Non-pigmented ciliary epithelial cell (primary cell): ENCODE measurements around the gene PRDM8.
"Not testable (repeated sequence)": the region's sequence is repeated elsewhere in the genome, so short reads cannot be mapped to it uniquely, and the experiment has no call there.

Experiments
- DNase-seq: peaks from one replicate; pipeline ENCODE4 v3.0.0-alpha.2; 2010; ENCODE audit warnings: low read depth

The PRDM8 gene

GRCh38 chr4:80228460-80228859 is 31.2 kb downstream of the PRDM8 start:
- DNase-seq = no peak

DNA sequence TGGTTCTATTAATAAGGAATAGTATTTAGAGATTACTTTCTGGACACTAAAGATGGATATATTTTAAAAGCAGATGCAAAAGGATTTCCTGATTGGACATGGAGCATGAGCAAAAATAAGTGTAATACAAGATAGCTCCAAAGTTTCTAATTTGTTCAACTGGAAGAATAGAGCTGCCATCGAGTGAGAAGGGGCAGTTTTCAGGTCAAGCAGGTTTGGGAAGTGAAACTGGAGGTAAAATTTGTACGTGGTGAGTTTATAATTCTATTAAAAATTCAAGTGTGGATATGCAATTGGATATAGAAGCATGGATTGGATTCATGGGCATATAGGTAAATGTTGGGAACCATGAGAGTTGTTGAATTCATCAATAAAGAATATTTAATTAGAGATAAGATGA is 31.8 kb downstream of the PRDM8 start:
- no peak for DNase-seq

DNA sequence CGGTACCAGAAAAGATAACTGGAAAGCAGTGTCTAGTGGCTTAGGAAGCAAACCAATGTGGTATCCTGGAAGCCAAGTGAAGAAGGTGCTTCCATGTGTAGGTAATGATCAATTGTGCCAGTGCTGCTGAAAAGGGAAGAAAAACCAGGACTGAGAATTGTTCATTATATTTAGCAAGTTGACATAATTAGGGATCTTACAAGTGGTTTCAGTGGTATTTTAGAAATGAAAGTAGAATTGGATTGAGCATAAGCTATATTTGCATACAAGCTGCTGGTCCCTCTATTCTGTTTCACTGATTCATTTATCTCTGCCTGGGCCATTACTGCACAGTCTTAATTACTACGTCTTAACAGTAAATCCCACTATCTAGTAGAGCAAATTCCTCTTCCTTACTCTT is 32.3 kb downstream of the PRDM8 start:
- no peak for DNase-seq

GRCh38 chr4:80231180-80231579 is 33.9 kb downstream of the PRDM8 start:
- DNase-seq = no peak

DNA sequence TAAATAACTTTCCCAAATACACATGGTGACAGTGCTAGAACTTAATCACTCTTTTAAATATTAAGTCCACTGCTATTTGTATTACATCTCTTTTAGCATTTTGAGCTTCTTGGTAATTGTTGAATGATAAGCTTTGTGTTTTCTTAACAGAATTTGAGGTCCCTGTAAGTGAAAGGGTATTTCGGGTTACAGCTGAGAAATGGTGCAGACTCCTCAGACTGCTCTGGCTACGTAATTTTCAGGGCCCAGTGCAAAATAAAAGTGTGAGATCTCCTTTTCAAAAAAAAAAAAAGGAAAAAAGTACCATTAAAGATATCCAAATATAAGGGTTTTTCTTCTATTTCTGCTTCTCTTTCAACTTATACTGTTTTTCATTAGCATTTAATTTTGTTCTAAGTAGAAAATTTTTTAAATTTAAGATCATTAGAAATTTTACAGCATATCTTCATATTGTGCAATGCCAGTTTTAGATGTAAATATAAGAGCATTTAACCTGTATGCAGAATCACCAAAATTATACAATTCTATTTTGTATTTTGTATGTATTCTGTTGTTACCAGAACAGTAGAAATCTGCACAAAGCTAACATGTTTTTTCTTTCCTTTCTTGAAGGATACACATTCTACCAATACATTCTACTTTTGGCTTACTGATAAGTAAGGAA is 35.5 kb downstream of the PRDM8 start:
- no peak for DNase-seq

- no peak for DNase-seq
Observed at GRCh38 chr4:80233390-80233789, 36.1 kb downstream of the PRDM8 start.

GRCh38 chr4:80235451-80235850 is 38.1 kb downstream of the PRDM8 start:
- DNase-seq = peak; percentile 42

- DNase-seq = peak; percentile 92
Observed at GRCh38 chr4:80237992-80238391, 40.7 kb downstream of the PRDM8 start.

DNA sequence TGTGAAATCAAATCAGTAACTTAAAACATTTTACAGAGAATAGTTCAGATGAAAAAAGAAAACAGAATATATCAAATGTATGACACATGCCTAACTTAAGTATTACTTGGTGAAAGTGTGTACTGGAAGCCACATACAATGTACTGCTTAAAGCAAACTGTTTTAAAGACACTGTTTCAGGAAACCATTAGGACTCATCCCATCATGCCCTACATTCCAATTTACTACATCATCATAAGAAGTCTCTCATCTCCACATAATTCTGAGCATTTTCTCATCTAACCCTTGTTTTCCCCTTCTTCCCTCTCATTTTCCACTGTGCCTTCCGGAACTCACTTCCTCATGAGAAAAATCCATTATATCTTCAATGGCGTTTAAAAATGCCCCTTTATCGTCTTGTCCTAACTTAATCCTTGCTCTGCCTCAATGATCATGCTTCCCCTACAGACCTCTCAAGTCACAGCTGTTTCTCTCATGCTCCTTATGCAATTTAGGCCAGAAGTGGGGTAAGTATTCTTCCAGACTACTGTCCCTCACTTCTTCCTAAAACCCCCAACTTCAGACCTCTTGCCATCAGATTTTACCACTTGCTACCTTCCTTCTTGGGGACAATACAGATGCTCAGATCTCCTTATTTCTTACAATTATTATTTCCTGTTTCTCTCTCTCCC is 42.3 kb downstream of the PRDM8 start:
- DNase-seq = no peak

DNA sequence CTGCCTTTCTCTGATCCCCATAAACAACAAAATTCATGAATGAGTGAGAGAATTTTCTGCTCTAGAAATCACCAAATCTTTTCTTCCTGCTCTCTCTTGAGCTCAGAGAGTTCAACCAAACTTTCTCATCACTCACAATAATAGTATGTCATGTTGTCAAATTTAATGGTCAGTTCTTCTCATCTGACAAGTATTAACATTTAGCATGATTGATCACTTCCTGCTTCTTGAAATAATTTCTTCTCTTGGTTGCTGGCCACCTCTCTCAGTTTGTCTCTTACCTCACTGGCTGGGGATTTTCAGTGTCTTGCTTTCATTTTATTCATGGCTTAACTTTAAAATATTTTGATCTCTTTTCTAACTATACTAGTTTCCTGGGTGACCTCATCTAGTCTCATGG is 43.7 kb downstream of the PRDM8 start:
- DNase-seq = no peak

- DNase-seq = no peak
Observed at GRCh38 chr4:80243274-80244018, 46.1 kb downstream of the PRDM8 start.

DNA sequence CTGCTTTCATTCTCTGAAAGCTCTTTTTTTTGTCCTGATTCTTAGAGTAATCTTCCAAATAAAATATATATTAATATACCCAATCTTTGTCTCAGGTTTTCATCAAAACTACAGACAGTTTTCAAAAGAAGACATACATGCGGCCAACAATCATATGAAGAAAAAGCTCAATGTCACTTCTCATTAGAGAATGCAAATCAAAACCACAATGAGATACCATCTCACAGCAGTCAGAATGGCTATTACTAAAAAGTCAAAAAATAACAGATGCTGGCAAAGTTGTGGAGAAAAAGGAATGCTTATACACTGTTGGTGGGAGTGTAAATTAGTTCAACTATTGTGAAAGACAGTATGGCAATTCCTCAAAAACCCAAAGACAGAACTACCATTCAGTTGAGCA is 50.2 kb downstream of the PRDM8 start:
- DNase-seq = not testable (repeated sequence)

DNA sequence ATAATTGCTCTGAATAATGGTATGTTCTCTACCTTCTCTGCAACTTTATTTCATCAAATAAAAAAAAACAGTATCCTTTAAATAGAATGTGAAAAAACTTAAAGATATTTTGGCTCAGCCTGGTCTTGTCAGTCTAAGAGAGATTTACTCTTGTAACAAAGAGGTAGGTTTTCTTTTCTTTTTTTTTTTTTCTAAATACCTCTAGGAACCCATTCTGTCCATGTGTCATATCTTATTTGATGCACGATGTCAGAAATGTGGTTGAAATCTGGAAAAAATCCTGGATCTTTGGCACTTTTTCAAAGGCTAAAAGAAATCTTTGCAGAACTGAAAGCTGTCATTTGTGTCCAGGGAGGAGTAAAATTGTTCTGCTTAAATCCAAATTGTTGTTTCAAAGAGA is 51.8 kb downstream of the PRDM8 start:
- DNase-seq = no peak

GRCh38 chr4:80252427-80252826 is 55.1 kb downstream of the PRDM8 start:
- DNase-seq = no peak

DNA sequence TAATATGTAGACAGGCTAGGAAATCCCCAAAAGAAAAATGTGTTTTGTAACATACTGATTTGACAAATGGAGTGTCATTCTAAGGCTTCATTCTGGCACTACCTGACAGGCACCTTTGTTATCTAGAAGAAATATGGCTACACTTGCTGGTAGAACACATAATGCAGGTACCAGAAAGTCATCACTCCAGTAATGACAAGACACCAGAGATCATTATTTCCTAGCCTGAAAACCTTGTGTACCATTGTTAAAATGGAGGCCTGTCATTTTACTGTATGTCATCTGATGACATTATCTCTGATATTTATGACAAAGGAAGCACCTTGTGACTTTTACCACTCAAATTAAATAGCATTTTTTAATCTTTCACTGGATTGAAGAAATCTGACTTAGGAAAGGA is 55.6 kb downstream of the PRDM8 start:
- no peak for DNase-seq

DNA sequence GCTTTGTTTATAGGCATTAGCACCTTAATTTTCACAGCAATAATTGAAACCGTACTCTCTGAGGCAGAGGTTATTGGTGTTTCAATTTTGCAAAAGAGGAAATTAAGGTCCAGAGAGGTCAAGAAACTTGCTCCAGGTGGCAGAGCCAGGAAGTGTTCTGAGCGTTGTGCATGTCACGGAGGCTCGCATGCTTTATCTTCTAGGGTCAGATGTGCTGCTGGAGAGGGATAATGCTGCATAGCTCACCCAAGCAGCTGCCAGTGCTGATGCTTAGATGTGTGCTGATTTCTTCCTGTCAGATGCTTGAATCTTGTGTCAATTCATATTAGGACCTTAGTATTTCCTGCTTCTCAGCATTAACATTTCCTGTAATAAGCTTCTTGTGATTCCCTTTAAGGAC is 56.2 kb downstream of the PRDM8 start:
- no peak for DNase-seq
